GM12878 (cell line): ENCODE data around the gene MARK4. TPM values are rescaled to one million over a fixed set of nuclear protein-coding genes. Genes with fewer than 3 reads are reported as not detected.

ENCODE experiments used
- ATAC-seq: fragments of 200-7000 bp; cut with Tn5 transposase; 3 replicates; pipeline ENCODE4 v1.9.1; 2020; ENCODE audit warnings: mild to moderate bottlenecking, moderate library complexity
- BruUV-seq: library from RNA; stranded (reverse); fragments of 400-500 nt; replicated peaks from 2 replicates; lab custom pipeline; 2021; lab: Mats Ljungman, UMichigan
- CTCF ChIA-PET: fragments of 300-600 bp; sonication (Branson Sonifier 250); formaldehyde crosslinking; extraction: SDS; loops from one replicate; lab custom pipeline; 2021; ENCODE audit warnings: inconsistent platforms; lab: Yijun Ruan, JAX
- POLR2A ChIA-PET: fragments of 350-600 bp; formaldehyde crosslinking; extraction: SDS; loops from one replicate; lab custom pipeline; 2021; ENCODE audit warnings: inconsistent platforms; lab: Charles Lee
- RAD21 ChIA-PET: fragments of 300-600 bp; sonication (Branson Sonifier 250); formaldehyde crosslinking; loops from one replicate; lab custom pipeline; 2023; ENCODE audit warnings: antibody characterized with exemption; ENCODE audit not compliant: unreplicated experiment; lab: Charles Lee
- SMC1A ChIA-PET: fragments of 300-600 bp; sonication (Branson Sonifier 250); formaldehyde crosslinking; loops from one replicate; lab custom pipeline; 2023; ENCODE audit not compliant: unreplicated experiment, uncharacterized antibody; lab: Charles Lee
- DNase-seq: peaks from one replicate; pipeline ENCODE4 v3.0.0-alpha.2; 2011; ENCODE audit warnings: low read depth, low spot score
- FAIRE-seq: peaks from 3 replicates; lab custom pipeline; 2011; peaks lifted over from hg19 to GRCh38; lab: Jason Lieb, UNC
- H2AFZ ChIP-seq: 2 replicates; pipeline ENCODE4 v1.6.0; 2011; ENCODE audit warnings: low read depth, low read length, control low read depth; ENCODE audit not compliant: control insufficient read depth
- H3K27ac ChIP-seq: 2 replicates; pipeline ENCODE4 v1.5.1; 2011; ENCODE audit warnings: control low read depth; ENCODE audit not compliant: control insufficient read depth, insufficient read depth
- H3K27me3 ChIP-seq, 2 experiments: replicated peaks in 1 of 2; 2 replicates each; pipeline versions ENCODE4 v1.6.0 to v1.6.1; 2011; ENCODE audit warnings: low read length in 1 of 2; ENCODE audit not compliant: control insufficient read depth in 2 of 2, insufficient read depth in 2 of 2
- H3K36me3 ChIP-seq, 2 experiments: 2 replicates each; pipeline ENCODE4 v1.5.1; 2011; ENCODE audit warnings: low read length in 1 of 2; ENCODE audit not compliant: control insufficient read depth in 2 of 2, insufficient read depth in 2 of 2
- H3K4me1 ChIP-seq: 2 replicates; pipeline ENCODE4 v1.6.1; 2011; ENCODE audit warnings: mild to moderate bottlenecking, low read length, moderate library complexity, mixed read lengths; ENCODE audit not compliant: control insufficient read depth, insufficient read depth
- H3K4me2 ChIP-seq: 2 replicates; pipeline ENCODE4 v1.6.0; 2011; ENCODE audit warnings: control low read depth; ENCODE audit not compliant: control insufficient read depth, insufficient read depth
- H3K4me3 ChIP-seq: fragments of 200-600 bp; sonication (generic); 2 replicates; pipeline ENCODE4 v1.5.1; 2016
- H3K79me2 ChIP-seq: 2 replicates; pipeline ENCODE4 v1.6.0; 2011; ENCODE audit warnings: low read length; ENCODE audit not compliant: control insufficient read depth, insufficient read depth
- H3K9ac ChIP-seq: 2 replicates; pipeline ENCODE4 v1.8.0; 2011; ENCODE audit warnings: low read length, control low read depth, mixed read lengths; ENCODE audit not compliant: control insufficient read depth, insufficient read depth
- H3K9me3 ChIP-seq: replicated peaks from 3 replicates; pipeline ENCODE4 v1.5.1; 2011; ENCODE audit warnings: mild to moderate bottlenecking, low read length; ENCODE audit not compliant: control insufficient read depth, insufficient read depth
- H4K20me1 ChIP-seq: 2 replicates; pipeline ENCODE4 v1.6.0; 2011; ENCODE audit not compliant: control insufficient read depth, insufficient read depth
- CBX3 ChIP-seq: fragments of 200-600 bp; sonication (generic); IDR thresholded peaks from 2 replicates; pipeline ENCODE4 v1.6.1; 2016; ENCODE audit warnings: low read depth, borderline replicate concordance
- EP300 ChIP-seq, 2 experiments: fragments of 150-350 bp in 1 of 2; IDR thresholded peaks; 2 replicates each; pipeline ENCODE4 v1.6.1; 2011 to 2012; ENCODE audit warnings: low read depth in 2 of 2, low read length in 2 of 2, borderline replicate concordance in 1 of 2, improper control_type of control experiment in 1 of 2, inconsistent platforms in 1 of 2; ENCODE audit not compliant: control insufficient read depth in 1 of 2
- KLF5 ChIP-seq: fragments of 450-650 bp; IDR thresholded peaks from 2 replicates; pipeline ENCODE4 v1.6.1; 2014; ENCODE audit warnings: mild to moderate bottlenecking; ENCODE audit not compliant: partially characterized antibody
- MTA3 ChIP-seq: IDR thresholded peaks from 2 replicates; pipeline ENCODE4 v1.6.1; 2012; ENCODE audit warnings: low read length, inconsistent platforms, borderline replicate concordance
- PML ChIP-seq: IDR thresholded peaks from 2 replicates; pipeline ENCODE4 v1.6.1; 2012; ENCODE audit warnings: low read length, inconsistent platforms
- SIN3A ChIP-seq: IDR thresholded peaks from 2 replicates; pipeline ENCODE4 v1.6.1; 2012; ENCODE audit warnings: low read depth, low read length, improper control_type of control experiment
- SMAD1 ChIP-seq: fragments of 450-650 bp; IDR thresholded peaks from 2 replicates; pipeline ENCODE4 v1.6.1; 2018; ENCODE audit warnings: mild to moderate bottlenecking, low read depth; ENCODE audit not compliant: partially characterized antibody
- ZNF217 ChIP-seq: fragments of 450-650 bp; IDR thresholded peaks from 2 replicates; pipeline ENCODE4 v1.6.1; 2017; ENCODE audit warnings: antibody characterized with exemption, mild to moderate bottlenecking
- WGBS: methylation state at CpG from one replicate; pipeline ENCODE4 v1.1.6; 2016; ENCODE audit warnings: low lambda C conversion rate; ENCODE audit not compliant: insufficient replicate concordance, insufficient coverage; ENCODE audit errors: missing lambda C conversion rate; 5-methylcytosine and 5-hydroxymethylcytosine counted together
- in situ Hi-C: fragments of 300-500 bp; cut with MboI; formaldehyde crosslinking; loops from 9 replicates; pipeline ENCODE4 v1.14.3; 2018; ENCODE audit warnings: mixed read lengths
- intact Hi-C: fragments of 100-400 bp; cut with micrococcal nuclease; formaldehyde crosslinking; loops from one replicate; pipeline ENCODE4 v1.14.2; 2022; ENCODE audit not compliant: unreplicated experiment
- polyA plus RNA-seq, 11 experiments: library from polyadenylated mRNA; depleted of rRNA in 4 of 11; unstranded in 6 of 11; stranded (reverse) in 5 of 11; fragments of >200 nt; fragmentation: Nextera tagmentation in 4 of 11; fragmentation: Illumina TruSeq in 1 of 11; extraction: Ambion mirVana in 4 of 11; extraction: Trizol in 1 of 11; gene quantifications; 1 replicate in 1 of 11; 2 replicates in 10 of 11; pipeline versions ENCODE4 v1.2.1 to v1.2.3, GENCODE V29; 2011 to 2016; ENCODE audit warnings: inconsistent platforms in 2 of 11, missing spikeins in 2 of 11, low read depth in 1 of 11
- total RNA-seq, 4 experiments: library from RNA; depleted of rRNA in 3 of 4; stranded (reverse); fragments of >200 nt in 3 of 4; fragmentation: Illumina TruSeq in 1 of 4; extraction: Trizol in 1 of 4; gene quantifications; 2 replicates each; pipeline versions ENCODE4 v1.2.1 to v1.2.3, GENCODE V29; 2013 to 2021
- TF ChIP-seq, protein P1 (sequence below): fragments of 450-650 bp; IDR thresholded peaks from 2 replicates; pipeline ENCODE4 v1.6.1; 2016; ENCODE audit warnings: mild to moderate bottlenecking, moderate library complexity, borderline replicate concordance
- TF ChIP-seq, protein P2 (sequence below): fragments of 450-650 bp; IDR thresholded peaks from 2 replicates; pipeline ENCODE4 v1.6.1; 2017; ENCODE audit warnings: borderline replicate concordance
- TF ChIP-seq, protein P3 (sequence below): fragments of 450-650 bp; formaldehyde crosslinking; IDR thresholded peaks from 2 replicates; pipeline ENCODE4 v1.4.0; 2020; ENCODE audit warnings: mild to moderate bottlenecking, moderate library complexity

Gene MARK4
- total and polyA plus RNA-seq, 10 of the 15 experiments (the other 5 are each of a cell fraction or from before 2014, with no cell fraction given), result 0.66 to 24.3 (median 5.1) TPM

DNA sequence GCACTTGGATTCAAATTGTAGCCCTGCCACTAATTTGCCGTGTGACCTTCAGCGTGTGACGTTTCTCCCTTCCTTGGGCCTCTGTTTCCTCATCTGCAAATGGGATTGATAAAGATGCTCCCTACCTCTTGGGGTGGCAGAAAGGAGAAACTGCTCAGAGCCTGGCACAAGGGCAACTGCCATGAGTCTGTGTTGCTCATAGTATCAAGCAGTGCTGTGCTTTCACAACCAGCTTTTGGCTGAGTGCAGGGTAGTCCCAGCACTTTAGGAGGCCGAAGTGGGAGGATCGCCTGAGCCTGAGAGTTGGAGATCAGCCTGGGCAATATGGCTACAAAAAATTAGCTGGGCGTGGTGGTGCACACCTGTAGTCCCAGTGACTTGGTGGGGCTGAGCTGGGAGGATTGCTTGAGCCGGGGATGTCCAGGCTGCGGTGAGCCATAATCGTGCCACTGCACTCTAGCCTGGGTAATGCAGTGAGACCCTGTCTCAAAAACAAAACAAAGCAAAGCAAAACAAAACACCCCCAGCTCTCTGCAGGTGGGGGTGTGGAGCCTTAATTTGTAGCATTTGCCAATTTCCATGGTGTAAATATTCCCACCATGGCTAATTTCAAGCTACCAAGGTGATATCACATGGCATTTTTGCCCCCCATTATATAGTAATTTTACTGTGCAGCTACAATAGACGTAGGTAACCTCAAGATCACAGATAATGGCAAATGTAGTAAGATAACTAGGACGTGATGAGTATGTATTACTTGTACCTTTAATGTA is 1.6 kb upstream of the MARK4 start:
- H3K4me1 ChIP-seq, result peaks cover 15% of the 10 kb centered on the region
- H3K9ac ChIP-seq, result no peak overlapping the region
- H3K36me3 ChIP-seq, result peaks cover 0 to 4% of the 10 kb centered on the region in 2 experiments; a peak in 1 of 4 replicates
- H3K4me2 ChIP-seq, result no peak overlapping the region
- H3K27me3 ChIP-seq, result no peaks in the 10 kb centered on the region
- CTCF ChIA-PET, result interaction anchor here (0.5 to 2.3 kb wide), 11 partner anchors 10 to 396 kb away, joined by 3 to 15 read pairs (median 4); partner anchors contain the start of genes BLOC1S3, GEMIN7 and TRAPPC6A
- DNase-seq, result no peak
- SMC1A ChIA-PET, result interaction anchor here (1.1 to 1.8 kb wide), 3 partner anchors 49 to 113 kb away, joined by 3 to 7 read pairs (median 4); no protein-coding TSS in a partner anchor
- in situ Hi-C loops (no loop called here), intact Hi-C loops (loop anchor here (5.0 kb wide), 1 partner anchor 88 kb away; no protein-coding TSS in a partner anchor)
- POLR2A ChIA-PET, result interaction anchor here (0.7 kb wide), 1 partner anchor 157 kb away, joined by 3 read pairs; no protein-coding TSS in a partner anchor
- H3K9me3 ChIP-seq, result no peaks in the 10 kb centered on the region
- 30% methylated on average over 11 of the region's 11 CpGs for WGBS
- H3K79me2 ChIP-seq, result peaks cover 24% of the 10 kb centered on the region
- H3K27ac ChIP-seq, result no peak overlapping the region
- RAD21 ChIA-PET, result interaction anchor here (1.0 to 1.2 kb wide), 5 partner anchors 63 to 112 kb away, joined by 3 to 5 read pairs (median 3); partner anchors contain the start of genes BLOC1S3 and TRAPPC6A
- FAIRE-seq, result no peak
- no peak overlapping the region for H2AFZ ChIP-seq
- no peak overlapping the region for H3K4me3 ChIP-seq
- no TSS peak for BruUV-seq
- no peak for ATAC-seq
- H4K20me1 ChIP-seq, result no peaks in the 10 kb centered on the region
- TF ChIP-seq EP300 (IDR thresholded peaks at IDR 0.05; ENCODE audit: borderline replicate concordance in 1 of 2, control insufficient read depth in 1 of 2, low read depth in 2 of 2, low read length in 2 of 2), result no peak
- TF ChIP-seq CBX3, result no peak
- TF ChIP-seq SIN3A, result no peak
- TF ChIP-seq, protein P1, sequence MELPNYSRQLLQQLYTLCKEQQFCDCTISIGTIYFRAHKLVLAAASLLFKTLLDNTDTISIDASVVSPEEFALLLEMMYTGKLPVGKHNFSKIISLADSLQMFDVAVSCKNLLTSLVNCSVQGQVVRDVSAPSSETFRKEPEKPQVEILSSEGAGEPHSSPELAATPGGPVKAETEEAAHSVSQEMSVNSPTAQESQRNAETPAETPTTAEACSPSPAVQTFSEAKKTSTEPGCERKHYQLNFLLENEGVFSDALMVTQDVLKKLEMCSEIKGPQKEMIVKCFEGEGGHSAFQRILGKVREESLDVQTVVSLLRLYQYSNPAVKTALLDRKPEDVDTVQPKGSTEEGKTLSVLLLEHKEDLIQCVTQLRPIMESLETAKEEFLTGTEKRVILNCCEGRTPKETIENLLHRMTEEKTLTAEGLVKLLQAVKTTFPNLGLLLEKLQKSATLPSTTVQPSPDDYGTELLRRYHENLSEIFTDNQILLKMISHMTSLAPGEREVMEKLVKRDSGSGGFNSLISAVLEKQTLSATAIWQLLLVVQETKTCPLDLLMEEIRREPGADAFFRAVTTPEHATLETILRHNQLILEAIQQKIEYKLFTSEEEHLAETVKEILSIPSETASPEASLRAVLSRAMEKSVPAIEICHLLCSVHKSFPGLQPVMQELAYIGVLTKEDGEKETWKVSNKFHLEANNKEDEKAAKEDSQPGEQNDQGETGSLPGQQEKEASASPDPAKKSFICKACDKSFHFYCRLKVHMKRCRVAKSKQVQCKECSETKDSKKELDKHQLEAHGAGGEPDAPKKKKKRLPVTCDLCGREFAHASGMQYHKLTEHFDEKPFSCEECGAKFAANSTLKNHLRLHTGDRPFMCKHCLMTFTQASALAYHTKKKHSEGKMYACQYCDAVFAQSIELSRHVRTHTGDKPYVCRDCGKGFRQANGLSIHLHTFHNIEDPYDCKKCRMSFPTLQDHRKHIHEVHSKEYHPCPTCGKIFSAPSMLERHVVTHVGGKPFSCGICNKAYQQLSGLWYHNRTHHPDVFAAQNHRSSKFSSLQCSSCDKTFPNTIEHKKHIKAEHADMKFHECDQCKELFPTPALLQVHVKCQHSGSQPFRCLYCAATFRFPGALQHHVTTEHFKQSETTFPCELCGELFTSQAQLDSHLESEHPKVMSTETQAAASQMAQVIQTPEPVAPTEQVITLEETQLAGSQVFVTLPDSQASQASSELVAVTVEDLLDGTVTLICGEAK, result no peak
- TF ChIP-seq MTA3, result no peak
- TF ChIP-seq SMAD1, result no peak
- no peak for TF ChIP-seq PML
- TF ChIP-seq, protein P2, sequence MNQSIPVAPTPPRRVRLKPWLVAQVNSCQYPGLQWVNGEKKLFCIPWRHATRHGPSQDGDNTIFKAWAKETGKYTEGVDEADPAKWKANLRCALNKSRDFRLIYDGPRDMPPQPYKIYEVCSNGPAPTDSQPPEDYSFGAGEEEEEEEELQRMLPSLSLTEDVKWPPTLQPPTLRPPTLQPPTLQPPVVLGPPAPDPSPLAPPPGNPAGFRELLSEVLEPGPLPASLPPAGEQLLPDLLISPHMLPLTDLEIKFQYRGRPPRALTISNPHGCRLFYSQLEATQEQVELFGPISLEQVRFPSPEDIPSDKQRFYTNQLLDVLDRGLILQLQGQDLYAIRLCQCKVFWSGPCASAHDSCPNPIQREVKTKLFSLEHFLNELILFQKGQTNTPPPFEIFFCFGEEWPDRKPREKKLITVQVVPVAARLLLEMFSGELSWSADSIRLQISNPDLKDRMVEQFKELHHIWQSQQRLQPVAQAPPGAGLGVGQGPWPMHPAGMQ, result no peak
- TF ChIP-seq KLF5, result no peak
- no peak for TF ChIP-seq ZNF217
- TF ChIP-seq, protein P3, sequence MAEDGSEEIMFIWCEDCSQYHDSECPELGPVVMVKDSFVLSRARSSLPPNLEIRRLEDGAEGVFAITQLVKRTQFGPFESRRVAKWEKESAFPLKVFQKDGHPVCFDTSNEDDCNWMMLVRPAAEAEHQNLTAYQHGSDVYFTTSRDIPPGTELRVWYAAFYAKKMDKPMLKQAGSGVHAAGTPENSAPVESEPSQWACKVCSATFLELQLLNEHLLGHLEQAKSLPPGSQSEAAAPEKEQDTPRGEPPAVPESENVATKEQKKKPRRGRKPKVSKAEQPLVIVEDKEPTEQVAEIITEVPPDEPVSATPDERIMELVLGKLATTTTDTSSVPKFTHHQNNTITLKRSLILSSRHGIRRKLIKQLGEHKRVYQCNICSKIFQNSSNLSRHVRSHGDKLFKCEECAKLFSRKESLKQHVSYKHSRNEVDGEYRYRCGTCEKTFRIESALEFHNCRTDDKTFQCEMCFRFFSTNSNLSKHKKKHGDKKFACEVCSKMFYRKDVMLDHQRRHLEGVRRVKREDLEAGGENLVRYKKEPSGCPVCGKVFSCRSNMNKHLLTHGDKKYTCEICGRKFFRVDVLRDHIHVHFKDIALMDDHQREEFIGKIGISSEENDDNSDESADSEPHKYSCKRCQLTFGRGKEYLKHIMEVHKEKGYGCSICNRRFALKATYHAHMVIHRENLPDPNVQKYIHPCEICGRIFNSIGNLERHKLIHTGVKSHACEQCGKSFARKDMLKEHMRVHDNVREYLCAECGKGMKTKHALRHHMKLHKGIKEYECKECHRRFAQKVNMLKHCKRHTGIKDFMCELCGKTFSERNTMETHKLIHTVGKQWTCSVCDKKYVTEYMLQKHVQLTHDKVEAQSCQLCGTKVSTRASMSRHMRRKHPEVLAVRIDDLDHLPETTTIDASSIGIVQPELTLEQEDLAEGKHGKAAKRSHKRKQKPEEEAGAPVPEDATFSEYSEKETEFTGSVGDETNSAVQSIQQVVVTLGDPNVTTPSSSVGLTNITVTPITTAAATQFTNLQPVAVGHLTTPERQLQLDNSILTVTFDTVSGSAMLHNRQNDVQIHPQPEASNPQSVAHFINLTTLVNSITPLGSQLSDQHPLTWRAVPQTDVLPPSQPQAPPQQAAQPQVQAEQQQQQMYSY (CRISPR knock-in tag), result no peak
